Central memory CD4-positive, alpha-beta T cell (primary cell): Measurements from ENCODE around the gene RAD51B.

Experiments used
- DNase-seq: peaks from one replicate; pipeline ENCODE4 v3.0.0; 2022

The RAD51B gene

DNA sequence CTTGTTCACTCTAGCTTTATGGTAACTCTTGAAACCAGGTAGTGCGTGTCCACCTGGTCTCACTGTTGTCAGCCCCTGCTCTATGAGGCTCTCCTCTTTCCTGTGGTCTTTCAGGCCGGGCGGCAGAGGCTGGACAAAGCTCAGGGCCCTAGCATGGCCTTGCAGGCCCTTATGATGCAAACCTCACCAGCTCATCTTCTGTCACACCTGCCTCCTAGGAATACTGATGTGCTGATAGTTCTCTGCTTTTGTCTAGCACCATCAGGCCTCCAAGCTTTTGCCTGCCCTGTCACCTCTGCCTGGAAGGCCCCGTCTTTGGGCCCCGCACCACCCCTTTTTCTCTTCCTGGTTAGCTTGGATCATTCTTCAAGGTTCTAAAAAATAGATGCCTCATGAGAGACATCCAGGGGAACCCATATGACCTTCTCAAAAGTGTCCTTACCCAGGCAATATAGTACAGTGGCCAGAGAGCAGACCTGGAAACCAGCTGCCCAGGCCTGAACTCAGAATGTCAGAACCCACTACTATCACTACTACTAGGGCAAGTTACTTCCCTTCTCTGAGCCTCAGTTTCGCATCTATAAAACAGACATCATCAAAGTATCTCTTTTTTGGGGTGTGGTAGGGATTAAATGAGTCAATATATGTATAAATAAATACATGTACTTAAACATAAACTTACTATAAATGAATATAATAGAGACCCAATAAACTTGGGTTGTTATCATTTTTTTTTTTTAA lies 881.6 kb downstream of the RAD51B start:
- DNase-seq: no peak

DNA sequence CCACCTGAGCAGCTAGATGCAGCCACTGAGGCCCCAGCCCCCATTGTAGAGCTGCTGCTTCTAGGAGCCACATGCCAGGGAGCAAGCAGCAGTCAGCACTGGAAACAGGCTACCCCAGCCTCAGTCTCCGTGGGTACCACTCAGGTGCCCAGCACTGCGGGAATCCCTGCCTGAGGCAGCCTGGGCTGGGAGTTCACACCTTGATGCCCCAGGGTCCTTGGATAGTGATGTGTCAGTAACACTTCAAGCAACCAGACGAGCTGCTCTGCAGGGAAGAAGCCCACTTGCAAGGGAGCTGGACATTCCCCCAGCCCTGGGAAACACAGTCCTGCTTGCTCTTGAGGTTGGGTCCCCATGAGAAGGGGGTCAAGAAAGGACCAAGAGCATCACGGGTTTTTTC lies 882.6 kb downstream of the RAD51B start:
- no peak for DNase-seq

DNA sequence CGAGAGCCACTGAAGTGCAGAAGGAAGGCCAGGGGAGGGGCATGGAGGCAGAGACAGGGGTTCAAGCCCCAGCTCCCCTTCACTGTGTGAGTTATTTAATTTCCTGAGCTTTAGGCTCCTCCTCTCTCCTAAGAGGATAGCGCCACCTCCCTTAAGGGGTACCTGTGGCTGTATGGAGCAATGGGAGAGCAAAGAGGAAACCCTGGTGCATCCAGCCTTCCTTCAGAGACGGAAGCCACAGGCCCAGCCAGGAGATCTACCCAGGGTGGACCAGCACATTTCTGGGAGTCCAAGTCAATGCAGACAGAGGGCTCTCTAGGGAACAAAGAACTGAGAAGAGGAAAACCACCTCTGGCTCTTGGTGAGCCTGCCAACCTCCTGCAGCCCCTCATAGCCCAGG lies 883.0 kb downstream of the RAD51B start:
- DNase-seq: no peak

DNA sequence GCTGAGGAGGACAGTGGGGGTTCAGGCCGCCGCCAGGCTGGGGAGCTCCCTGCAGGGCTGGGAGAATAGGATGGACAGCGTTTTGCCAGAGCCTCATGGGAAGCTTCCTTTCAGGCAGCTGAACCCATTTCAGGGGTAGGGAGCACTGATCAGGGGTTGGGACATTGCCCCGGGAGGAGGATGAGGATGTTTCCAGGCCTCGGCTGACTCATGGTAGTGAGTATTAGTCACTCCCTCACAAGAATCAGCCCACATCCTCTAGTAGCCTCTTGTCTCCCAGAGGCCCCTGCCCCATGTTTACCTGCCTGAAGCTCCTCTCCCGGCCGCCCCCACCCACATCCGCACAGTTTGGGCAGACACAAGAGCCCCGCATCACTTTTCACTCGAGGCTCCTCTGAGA lies 883.5 kb downstream of the RAD51B start:
- no peak for DNase-seq

DNA sequence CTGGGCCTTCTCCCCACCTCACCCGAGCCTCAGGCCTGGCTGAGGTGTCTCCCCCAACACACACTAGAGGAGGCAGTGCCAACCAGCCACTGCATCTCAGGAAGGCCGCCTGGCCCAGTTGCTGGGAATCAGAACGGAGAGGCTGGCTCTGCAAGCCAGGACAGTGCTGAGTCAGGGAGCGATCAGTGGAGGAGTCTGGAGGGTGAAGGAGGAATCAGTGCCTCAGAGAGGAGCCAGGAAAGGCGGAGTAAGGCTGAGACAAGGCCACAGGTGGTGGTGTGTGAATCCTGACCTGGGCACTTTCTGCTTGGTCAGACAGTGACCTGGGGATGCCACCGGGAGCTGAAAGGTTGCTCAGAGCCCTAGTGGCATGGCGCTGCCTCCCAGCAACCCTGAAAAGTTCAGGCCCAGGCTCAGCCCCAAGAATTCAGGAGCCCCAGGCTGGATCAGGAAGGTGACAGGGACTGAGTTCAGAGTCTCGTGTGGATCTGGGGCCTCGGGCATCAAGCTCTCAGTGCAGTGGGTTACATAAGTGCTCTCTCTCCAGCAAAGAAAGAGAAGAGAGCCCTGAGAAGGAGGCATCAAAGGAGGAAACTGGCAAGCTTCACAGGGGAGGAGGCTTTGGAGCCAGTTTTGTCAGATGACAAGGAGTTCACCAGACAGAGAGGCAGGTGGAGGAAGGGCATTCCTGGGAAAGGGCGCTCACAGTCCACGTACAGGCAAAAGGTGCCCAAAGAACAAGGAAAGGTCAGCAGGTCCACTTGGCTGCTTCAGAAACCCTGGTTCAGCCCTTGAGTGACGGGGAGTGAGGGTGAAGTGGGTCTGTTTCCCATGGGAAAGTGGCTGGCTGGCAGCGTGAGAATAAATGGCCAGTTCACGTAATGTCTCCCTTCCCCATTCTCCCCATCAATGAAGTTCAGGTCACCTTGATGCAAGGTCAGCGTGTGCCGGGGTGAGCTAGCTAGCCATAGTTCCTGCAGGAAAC lies 885.4 kb downstream of the RAD51B start:
- DNase-seq: no peak

DNA sequence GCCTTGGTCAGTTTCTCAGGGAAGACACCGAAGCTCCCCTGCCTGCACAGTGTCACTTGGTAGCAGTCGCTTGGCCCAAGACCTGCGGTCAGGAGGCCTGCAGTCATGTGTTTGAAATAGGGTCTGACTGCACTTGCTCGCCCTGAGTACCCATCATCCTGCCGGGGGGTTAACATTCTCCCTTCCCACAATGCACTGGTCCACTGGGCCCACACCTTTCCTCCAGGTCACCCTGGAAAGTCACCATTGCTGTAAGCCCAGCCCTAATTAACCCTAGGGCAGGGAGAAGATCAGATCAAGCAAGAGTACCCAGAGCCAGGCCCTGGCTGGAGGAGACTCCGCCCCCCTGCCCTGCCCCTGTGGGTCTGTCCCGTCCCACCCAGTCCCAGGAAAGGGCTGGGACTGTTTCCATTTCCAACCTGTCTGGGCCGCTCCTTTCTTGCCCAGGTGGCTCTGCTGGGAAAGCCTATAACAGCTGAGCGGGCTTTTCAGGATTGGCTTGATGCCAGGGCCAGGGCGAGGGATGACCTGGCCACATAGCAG lies 886.2 kb downstream of the RAD51B start:
- no peak for DNase-seq

DNA sequence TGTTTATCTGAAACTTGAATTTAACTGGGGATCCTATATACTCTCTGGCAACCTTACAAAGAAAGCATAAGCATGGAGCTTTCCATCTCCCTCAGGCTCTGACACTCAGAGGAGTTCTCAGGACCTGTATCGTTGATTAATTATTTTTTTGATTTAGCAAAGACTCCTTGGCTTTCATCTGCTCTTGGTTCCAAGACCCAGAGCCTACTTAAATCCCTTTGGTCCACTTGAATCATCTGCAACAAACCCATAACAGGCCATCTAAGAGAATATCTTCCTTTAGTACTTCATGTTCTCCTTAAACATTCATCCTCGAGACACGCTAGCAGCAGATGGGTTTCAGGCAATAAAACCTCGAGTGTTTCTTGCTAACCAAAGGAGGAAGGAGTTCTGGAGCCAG lies 887.9 kb downstream of the RAD51B start:
- DNase-seq: no peak

DNA sequence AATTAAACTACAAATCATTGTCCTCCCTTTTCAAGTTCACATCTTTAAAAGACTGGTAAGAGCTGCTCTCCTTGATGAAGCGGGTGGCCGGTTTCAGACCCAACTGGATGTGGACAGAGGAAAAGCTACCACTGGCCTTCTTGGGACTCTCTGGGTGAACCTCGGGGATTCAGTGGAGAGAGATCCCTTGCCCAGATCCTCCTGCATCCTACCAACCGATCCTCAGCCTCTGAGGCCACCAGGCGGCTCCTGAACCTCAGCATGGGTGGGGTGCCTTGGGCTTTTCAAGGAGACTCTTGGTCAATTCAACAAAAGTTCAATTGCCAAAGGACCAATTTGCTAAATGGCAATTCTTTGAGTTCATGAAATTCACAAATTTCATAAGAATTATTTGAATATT lies 888.8 kb downstream of the RAD51B start:
- no peak for DNase-seq

DNA sequence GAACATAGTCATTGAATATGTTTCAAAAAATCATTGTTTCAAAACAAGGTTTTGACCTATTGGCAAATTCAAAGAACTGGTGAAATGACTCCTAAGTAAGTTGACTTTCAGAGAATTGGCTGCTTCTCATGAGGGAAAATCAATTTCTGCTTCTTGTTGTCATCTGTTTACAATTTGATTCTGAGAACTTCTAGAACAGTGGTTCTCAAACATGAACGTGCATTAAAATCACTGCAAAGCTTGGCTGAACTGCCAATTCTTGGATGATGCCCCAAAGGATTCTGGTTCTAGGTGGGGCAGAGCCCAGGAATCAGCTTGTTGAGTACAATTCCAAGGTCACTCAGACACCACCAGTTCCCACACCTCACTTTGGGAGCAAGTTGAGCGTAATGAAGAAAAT lies 889.4 kb downstream of the RAD51B start:
- DNase-seq: no peak

DNA sequence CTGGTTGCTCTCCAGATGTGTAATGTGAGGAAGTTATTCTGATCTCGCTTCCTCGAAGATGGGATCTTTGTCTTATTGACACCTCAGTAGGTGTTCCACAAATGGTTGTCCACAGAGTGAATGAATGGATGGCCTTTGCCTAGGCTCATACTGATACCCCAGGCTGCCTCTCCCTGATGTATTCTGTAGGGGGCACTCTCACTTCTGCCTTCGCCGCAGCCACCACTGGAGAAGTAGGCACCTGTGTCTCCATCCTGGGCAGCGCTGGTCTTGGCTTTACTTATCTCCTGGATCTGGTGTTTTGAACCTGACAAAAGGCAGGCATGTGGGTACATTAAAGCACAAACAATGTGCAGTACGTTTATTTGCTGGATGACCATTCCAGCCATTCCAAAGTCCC lies 891.2 kb downstream of the RAD51B start:
- no peak for DNase-seq

DNA sequence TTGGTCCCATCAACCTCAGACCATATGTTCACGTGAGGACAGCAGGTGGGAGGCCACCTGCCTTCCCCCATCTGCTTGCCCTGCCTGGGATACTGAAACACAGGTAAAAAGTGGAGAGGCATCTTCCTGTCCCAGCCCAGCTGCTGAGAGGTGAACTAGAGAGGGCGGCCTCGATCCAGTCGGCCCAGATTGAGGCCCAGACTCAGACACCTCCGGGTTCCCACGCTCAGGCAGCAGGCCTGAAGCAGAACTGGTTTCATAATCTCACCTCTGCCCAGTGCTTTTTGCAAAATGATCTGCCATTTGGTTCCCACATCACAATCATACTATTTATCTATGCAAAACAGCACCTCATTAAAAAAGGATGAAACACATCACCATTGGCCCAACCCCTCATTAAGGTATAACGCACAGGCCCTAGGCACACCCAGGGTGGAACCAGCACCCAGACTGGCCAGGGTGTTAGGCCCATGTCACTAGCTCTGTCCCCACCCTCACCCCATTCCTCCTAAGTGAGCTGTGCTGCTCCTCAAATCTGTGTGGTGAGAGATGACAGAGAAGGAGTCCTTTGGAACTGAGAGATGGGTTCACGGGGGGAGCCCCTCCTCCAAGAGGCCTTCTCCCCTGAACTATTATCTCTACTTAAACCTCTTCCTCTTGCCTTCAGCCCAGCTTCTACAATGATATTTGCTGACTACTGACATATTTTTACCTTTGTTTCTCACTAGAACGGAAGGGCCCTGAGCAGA lies 892.2 kb downstream of the RAD51B start:
- DNase-seq: peak; percentile 22

DNA sequence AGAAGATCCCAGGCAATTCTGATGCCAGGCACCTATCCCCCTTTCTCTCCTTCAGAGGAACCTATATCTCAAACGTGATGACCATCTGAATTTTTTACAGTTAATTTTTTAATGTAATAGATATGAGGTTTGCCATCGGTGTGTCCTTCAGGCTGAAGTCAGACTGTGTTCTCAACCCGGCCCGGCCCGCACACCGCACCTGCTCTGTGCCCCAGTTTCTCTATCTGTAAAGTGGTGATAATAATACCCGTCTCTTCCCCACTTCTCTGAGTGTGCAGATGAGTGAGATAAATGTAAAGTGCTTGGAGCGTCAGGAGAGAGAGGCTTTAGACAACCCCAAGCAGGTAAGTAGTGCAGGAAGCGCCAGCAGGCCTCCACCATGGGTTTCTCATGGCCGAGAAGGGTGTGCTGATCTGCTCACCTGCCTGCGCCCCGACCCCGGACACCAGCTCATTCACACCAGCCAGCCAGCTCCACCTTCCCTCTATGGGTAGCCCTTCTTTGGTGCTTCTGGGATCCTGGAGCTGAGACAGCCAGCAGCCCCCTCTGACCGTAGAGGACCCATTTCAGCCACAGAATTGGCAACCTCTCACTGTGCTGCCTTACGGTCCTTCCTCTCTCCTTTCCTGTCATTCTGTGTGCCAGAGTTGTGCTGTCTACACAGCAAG lies 893.3 kb downstream of the RAD51B start:
- DNase-seq: no peak

DNA sequence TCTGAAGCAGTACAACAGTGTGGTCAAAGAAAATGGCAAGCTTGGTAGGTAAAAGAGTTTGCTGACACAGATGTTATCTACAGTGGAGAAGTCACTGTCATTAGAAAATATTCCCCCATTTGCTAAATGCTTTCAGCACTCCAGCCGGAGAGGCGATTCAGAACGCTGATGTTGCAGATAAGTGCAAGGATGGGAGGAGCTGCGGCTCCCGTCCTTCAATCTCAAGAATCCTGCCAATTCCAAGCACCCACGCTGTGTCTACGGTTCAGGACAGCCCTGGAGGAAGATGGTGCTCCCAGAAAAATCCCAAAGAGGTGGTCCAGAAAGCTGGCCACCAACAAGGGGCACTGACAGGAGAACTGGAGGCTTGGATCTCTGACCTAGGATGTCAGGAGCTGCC lies 894.2 kb downstream of the RAD51B start:
- no peak for DNase-seq

DNA sequence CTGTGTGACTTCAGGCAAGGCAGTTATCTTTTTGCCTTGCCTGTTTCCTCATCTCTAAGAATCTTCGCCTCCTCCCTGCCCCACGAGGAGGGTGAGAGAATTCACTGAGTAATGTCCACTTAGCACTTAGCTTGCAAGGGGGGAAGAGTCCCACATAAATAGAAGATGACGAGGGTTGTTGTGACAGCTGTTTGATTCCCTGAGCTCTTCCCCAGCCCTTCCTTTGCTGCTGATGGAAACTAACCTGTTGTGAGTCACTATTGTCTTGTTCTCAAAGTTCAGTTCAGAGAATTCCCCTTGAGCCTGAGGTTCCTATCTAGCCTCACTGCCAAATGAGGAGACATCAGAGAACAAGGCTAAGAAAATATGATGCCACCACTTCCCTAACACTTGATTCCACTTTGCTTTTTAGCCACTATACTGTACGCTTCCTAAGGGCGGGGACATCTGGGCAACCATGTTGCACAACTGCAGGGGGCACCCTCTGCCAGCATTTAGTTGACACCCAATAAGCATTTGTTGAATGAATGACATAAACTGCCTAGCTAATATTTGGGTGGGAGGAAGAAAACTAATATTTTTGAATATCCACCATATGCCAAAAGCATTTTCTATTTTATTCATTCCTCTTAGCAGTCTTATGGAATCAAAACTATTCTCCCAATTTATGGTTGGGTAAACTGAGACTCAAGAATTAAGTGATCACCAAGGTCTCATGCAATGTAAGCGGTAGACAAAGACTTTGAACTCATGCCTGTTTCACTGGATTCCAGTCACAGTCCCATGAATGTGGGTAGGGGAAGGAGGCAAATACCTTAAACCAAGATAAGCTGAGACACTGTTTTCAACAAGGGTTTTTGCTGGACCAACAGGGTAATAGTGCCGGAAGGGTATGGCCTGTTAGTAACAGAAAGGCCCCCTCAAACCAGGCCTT lies 895.7 kb downstream of the RAD51B start:
- DNase-seq: no peak

DNA sequence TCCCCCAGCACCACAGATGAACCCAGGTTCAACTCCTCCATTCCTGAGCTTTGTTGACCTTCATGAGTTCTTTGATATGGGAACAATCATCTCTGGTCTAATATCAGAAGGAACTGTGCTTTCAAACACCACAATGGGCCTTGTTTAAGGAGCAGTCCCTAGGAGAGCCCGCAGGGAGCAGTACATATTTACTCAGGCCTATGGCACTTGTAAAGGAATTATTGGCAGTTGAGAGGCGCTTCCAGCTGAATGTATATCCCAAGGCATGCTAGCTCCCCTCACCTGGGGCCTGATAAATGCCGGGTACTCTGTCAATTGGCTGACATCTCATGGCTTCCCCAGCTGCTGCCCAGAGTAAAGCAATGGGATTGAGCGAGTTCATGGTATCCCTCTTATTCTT lies 897.1 kb downstream of the RAD51B start:
- no peak for DNase-seq

DNA sequence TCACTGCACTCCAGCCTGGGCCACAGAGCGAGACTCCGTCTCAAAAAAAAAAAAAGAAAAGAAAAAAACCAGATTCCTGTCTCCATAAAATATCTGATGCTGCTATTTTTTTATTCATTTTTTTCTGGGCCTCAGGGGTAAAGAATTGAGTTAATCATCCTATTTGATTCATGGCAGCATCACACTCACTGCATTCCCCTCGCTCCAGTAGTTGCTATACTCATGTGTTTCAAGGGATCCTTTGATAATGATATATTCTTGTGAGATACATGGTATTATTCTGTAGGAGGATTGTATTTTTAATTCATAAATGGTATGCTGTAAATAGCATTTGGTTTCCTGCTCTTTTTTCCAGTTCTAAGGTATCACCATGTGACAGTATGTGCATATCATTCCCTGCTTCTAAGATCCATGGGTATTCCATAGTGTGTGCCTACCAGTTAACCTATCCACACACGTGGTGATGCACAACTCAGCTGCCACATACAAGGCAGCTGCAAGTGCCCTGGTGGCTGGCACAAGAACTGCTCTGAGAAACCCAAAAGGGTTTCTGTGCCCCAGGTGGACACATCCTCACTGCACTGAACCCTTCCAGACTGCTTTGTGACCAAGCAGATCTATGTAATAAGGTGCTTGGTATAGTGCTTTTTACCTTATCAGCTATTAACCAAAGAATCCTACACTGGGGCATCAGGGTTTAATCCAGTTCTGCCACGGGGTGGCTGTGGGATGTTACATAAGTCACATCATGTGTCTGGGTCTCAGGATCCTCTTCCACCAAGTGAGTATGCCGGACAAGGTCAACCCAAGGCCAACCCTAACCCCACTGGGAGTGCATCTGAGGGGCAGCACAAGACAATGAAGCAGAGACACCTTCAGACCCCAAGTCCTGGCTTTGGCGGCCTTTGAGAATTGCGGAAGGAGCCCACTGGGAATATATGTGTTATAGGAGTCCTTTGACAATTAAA lies 898.7 kb downstream of the RAD51B start:
- DNase-seq: no peak

DNA sequence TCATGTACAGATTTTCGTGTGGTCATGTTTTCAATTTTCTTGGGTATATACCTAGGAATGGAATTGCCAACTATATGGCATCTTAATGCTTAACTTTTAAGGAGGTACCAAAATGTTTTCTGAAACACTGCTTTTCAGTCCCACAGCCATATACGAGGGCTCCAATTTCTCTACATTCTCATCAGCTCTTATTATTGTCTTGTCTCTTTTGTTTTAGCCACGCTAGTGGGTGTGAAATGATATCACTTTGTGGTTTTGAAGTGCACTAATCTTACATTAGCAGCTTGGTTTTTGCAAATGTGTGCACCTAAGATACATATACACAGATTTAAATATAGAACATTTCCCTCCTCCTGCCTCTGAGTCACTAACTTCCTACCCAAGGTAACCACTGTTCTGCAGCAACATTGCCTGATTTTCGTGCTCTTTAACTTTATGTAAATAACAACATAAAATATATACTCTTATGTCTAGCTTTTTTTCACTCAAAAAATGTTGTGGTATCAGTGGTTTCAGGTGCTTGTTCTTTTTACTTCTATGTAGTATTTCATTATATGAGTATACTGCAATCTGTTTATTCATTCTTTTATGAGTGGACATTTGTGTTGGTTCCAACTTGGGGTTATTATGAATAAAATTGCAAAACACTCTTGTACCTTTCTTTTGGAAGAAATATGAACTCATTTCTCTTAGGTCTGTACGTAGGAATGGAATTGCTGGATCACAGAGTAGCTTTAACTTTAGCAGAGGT lies 900.2 kb downstream of the RAD51B start:
- DNase-seq: peak; percentile 33

DNA sequence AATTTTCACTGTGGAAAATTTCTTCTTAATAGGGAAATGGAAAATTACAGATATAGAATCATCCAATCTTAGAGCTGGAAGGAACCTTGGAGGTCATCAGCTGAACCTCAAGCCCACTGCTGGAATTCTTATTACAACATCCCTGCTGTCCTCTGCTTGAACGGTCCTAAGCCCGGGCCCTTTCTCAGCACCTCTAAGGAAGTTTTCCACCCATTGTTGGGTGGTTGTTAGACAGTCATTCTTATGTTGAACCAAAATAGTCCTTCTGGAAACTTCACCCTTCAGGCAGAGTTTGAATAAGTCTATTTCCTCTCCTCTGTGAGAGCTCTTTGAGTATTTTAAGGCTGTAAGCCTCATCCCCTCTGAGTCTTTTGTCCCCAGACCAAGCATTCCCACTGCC lies 902.6 kb downstream of the RAD51B start:
- no peak for DNase-seq

DNA sequence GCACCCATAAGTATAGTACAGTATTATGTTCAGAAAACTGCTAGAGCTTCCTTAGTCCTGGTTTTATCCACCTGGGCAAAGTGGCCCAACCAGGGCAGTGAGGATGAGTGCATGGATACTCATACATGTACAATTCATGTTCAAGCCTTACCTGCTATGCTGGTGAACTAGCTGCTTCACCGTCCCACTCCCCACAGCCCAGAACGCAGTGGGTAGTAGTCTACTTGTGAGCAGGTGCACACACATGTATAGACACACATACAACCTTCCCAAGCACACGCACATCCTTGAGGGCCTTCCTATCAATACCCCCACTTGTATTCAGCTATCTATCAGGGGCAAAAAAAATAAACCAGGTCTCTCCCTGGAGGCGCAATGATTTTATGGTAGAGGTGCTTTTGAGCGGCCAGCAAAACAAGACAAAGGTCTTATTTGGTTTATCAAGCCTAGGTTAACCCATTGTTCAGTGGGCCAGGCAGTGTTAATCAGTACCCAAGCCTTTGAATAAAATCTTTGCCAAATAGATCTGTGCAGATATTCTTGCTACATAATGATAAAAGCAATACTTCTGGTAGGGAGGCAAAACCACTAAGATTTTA lies 903.5 kb downstream of the RAD51B start:
- DNase-seq: no peak
